SK-MEL-5 (cell line): ENCODE data around the gene DR1. TPM values are rescaled to one million over a fixed set of nuclear protein-coding genes. Genes with fewer than 3 reads are reported as not detected.

Experiments used
- DNase-seq: peaks from one replicate; pipeline ENCODE4 v3.0.0-alpha.2; 2016; ENCODE audit warnings: low read depth, low spot score
- in situ Hi-C: cut with HindIII; loops from 2 replicates; pipeline ENCODE4 v1.10.0; 2016; ENCODE audit warnings: low sequenced_read_pairs, high pct_unique_total_duplicates, low pct_unique_long_range_greater_than_20kb
- polyA plus RNA-seq, 2 experiments: library from polyadenylated mRNA; depleted of rRNA; stranded (reverse); fragments of >200 nt; gene quantifications; 2 replicates each; pipeline ENCODE4 v1.2.3, GENCODE V29; 2015
- total RNA-seq: library from RNA; depleted of rRNA; stranded (reverse); fragments of >200 nt; shearing (Covaris generic); gene quantifications from 2 replicates; pipeline ENCODE4 v1.2.3, GENCODE V29; 2014; rRNA removed

DR1 gene
- 37.4 and 39.2 TPM in 2 replicates for total RNA-seq
- 21.7 and 29.2 TPM in 2 replicates for polyA plus RNA-seq (2015; cell fraction: cytosol; rRNA removed)
- polyA plus RNA-seq (2015; cell fraction: nucleus; rRNA removed), result 8.7 and 11.8 TPM in 2 replicates

DNA sequence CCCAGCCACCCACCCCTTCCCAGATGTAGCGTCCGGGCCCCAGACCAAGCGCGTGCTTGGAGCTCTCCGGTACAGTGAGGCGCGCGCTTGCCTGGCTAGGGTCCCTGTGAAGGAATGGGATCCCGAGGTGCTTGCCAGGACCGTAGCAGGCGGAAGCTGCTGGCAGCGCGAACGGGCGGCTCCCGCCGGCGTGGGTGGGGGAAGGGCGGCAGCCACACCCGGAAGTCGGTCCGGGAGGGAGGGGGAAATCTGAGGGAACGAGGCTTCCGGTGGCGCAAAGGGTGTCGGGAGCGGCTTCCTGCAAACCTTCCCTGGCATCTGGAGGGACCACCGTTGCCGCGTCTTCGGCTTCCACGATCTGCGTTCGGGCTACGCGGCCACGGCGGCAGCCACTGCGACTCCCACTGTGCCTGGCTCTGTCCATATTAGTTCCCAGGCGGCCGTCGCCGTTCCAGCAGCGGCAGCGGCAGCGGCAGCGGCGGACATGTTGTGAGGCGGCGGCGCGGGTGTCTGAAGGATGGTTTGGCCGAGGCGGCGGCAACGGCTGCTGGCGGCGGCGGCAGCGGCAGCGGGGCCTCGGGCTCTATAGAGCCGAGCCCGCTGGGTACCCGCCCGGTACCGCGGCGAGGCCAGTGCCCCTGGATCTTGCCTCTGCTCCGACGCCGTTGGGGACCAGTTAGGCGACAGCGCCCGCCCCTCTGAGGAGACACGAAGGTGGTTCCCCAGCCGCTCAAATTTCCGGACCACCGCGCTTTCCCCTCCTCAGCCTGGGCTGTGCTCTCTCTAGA is at the start of gene DR1:
DR1 (plus strand) TSS at position 275 of the 788 bp plus-strand sequence. CDS start 739 bp downstream, outside the sequence.
- peak; percentile 90 for DNase-seq
- in situ Hi-C loops, result no loop called here

DNA sequence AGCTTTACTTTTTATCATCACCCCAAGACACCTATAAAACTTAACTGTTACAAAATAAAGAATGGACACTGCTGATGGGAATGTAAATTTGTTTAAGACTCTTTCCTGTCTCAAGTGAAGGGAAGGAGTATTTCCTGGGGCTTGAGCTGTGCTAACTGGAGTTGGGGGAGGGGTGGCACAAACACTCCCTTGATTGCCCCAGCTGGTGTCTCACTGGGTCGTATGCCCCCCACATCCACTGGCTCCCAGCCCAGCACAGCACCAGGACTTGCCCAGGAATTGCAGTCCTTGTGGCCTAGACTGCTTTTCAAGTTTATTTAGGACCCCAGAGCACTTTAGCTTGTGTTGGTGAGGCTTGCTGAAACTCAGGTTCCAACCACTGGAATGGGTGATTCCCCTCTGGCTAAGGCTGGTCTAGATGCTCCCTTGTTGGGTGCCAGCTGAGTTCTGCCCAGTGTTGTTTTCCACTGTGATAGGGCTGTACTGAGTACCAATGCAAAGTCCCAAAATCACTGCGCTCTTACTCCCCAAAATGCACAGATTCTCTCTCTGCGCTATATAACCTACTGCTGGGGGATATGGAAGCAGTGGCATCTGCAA is 49.1 kb upstream of the DR1 start:
- in situ Hi-C loops, result no loop called here
- DNase-seq, result no peak

DNA sequence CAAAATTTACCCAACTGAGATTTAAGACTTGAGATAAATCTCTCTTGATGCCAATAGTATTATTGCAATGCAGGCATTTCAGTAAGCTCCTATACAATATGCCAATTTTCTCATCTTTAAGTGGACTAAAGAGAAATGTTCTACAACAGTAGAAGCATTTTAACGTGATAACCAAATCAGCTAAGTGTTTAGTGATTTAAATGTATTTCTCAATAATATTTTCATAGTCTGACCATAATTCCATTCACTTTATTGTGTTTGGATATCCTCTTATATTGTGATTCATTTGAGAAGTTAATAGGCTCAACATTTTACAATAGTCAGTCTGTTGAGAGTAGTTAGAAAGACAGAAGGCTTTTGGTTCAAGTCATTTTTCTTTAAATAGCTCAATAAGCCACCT is 44.6 kb upstream of the DR1 start:
- peak; percentile 8 for DNase-seq
- in situ Hi-C loops, result no loop called here

DNA sequence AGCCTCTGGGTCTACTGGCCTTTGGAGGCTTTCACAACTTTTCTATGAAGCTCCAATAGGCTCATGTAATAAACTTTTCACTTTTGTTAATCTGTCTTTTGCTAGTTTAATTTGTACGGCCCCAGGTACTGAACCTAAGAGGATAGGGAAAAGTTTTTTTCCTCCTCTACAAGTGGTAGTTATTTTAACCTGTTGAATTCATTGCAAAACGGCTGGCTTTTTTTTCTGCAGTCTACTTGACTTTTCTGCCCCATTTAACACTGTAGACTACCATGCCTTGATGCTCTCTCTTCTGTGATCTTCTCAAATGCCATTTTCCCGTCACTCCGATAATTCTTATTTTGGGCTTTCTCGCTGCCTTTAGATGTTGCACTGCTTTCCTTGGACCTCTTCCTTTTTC is 43.6 kb upstream of the DR1 start:
- in situ Hi-C loops, result no loop called here
- DNase-seq, result no peak

- peak; percentile 72 for DNase-seq
- in situ Hi-C loops, result no loop called here
Observed at GRCh38 chr1:93304716-93305138, 41.0 kb upstream of the DR1 start.

GRCh38 chr1:93306920-93307319 is 38.8 kb upstream of the DR1 start:
- in situ Hi-C loops, result no loop called here
- no peak for DNase-seq

GRCh38 chr1:93313026-93313425 is 32.7 kb upstream of the DR1 start:
- in situ Hi-C loops, result no loop called here
- no peak for DNase-seq

GRCh38 chr1:93317207-93317606 is 28.5 kb upstream of the DR1 start:
- in situ Hi-C loops, result no loop called here

DNA sequence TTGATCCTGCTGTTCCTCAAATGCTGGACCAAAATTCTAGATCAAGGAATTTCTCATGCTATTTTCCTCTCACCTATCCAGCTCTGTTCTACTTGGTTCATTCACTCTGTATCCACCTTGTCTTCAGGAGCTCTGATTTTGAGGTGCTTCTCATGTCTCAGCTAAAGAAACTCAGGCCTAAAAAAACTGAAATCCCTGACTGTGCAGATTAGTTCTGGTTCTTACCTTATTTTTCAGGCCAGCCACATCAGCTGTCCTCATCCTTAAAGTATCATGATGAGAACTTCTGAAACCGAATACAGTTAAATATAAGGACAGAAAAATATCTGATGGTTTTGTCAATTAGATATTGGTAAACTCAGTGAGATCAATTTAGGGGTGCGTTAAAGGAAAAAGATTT is 27.8 kb upstream of the DR1 start:
- in situ Hi-C loops, result no loop called here
- DNase-seq, result no peak

More at GRCh38 chr1:93317207-93317606, 28.5 kb upstream of the DR1 start:
- no peak for DNase-seq

- in situ Hi-C loops, result no loop called here
- no peak for DNase-seq
Observed at GRCh38 chr1:93321720-93322119, 24.0 kb upstream of the DR1 start.

GRCh38 chr1:93322349-93322748 is 23.4 kb upstream of the DR1 start:
- in situ Hi-C loops, result no loop called here
- no peak for DNase-seq

- in situ Hi-C loops, result no loop called here
Observed at GRCh38 chr1:93323185-93323820, 22.4 kb upstream of the DR1 start.

GRCh38 chr1:93324486-93325464 is 20.9 kb upstream of the DR1 start:
- in situ Hi-C loops, result no loop called here
- DNase-seq, result no peak

More at GRCh38 chr1:93323185-93323820, 22.4 kb upstream of the DR1 start:
- no peak for DNase-seq

- no peak for DNase-seq
- in situ Hi-C loops, result no loop called here
Observed at GRCh38 chr1:93328809-93329760, 16.6 kb upstream of the DR1 start.

GRCh38 chr1:93330196-93330595 is 15.5 kb upstream of the DR1 start:
- in situ Hi-C loops, result no loop called here

GRCh38 chr1:93330617-93331016 is 15.1 kb upstream of the DR1 start:
- no peak for DNase-seq
- in situ Hi-C loops, result no loop called here

More at GRCh38 chr1:93330196-93330595, 15.5 kb upstream of the DR1 start:
- no peak for DNase-seq
